Mucosa of descending colon (tissue), 3 donors: Measurements from ENCODE around the gene UQCC3. TPM values are rescaled to one million over a fixed set of nuclear protein-coding genes. Genes with fewer than 3 reads are reported as not detected.
"Not testable (repeated sequence)": the region's sequence is repeated elsewhere in the genome, so short reads cannot be mapped to it uniquely, and the experiment has no call there.

ENCODE experiments used
- ATAC-seq: fragments of 200-7000 bp; cut with Tn5 transposase; one replicate; pipeline ENCODE4 v1.9.1; 2020; ENCODE audit warnings: mild to moderate bottlenecking, moderate library complexity
- DNase-seq, 3 donors: peaks; one replicate each; pipeline ENCODE4 v3.0.0-alpha.2; 2020
- H3K36me3 ChIP-seq: fragments of 200-600 bp; one replicate; pipeline ENCODE4 v1.8.0; 2021; ENCODE audit warnings: low read depth, mild to moderate bottlenecking
- H3K4me1 ChIP-seq: fragments of 200-600 bp; one replicate; pipeline ENCODE4 v1.8.0; 2021; ENCODE audit warnings: low read depth, mild to moderate bottlenecking
- H3K4me3 ChIP-seq: fragments of 200-600 bp; one replicate; pipeline ENCODE4 v1.8.0; 2021; ENCODE audit warnings: mild to moderate bottlenecking
- H3K9me3 ChIP-seq: fragments of 200-600 bp; one replicate; pipeline ENCODE4 v1.8.0; 2021; ENCODE audit warnings: mild to moderate bottlenecking
- intact Hi-C, 2 donors: fragments of 100-400 bp; cut with DNase I in 1 of 2; cut with micrococcal nuclease in 1 of 2; formaldehyde crosslinking; loops; one replicate each; pipeline versions ENCODE4 v1.11.0 to v1.11.1; 2022; cut with DNase I, micrococcal nuclease
- total RNA-seq, 3 donors: library from RNA; stranded (reverse); fragmentation: NEBNext Ultra II Directional in 2 of 3; extraction: Animal tissue kit (Norgen Biotek cat#: 25700) in 2 of 3; gene quantifications; one replicate each; pipeline versions ENCODE4 v1.2.1 to v1.2.4, GENCODE V29; 2021 to 2023
- TF ChIP-seq, protein P1 (sequence below): fragments of 200-600 bp; IDR thresholded peaks from one replicate; pipeline ENCODE4 v1.8.0; 2022; ENCODE audit warnings: antibody characterized with exemption, mild to moderate bottlenecking
- donor health status: DM: no; HTN: no; CAD: no; lungs with moderate emphysema.
- donor health status: DM: no; HTN: no; CAD: no.
- donor health status: DM: no; HTN: yes; CAD: no.

The UQCC3 gene
- total RNA-seq, 3 donors from 2014 or later = 9.0 to 12.1 (median 10.8) TPM

DNA sequence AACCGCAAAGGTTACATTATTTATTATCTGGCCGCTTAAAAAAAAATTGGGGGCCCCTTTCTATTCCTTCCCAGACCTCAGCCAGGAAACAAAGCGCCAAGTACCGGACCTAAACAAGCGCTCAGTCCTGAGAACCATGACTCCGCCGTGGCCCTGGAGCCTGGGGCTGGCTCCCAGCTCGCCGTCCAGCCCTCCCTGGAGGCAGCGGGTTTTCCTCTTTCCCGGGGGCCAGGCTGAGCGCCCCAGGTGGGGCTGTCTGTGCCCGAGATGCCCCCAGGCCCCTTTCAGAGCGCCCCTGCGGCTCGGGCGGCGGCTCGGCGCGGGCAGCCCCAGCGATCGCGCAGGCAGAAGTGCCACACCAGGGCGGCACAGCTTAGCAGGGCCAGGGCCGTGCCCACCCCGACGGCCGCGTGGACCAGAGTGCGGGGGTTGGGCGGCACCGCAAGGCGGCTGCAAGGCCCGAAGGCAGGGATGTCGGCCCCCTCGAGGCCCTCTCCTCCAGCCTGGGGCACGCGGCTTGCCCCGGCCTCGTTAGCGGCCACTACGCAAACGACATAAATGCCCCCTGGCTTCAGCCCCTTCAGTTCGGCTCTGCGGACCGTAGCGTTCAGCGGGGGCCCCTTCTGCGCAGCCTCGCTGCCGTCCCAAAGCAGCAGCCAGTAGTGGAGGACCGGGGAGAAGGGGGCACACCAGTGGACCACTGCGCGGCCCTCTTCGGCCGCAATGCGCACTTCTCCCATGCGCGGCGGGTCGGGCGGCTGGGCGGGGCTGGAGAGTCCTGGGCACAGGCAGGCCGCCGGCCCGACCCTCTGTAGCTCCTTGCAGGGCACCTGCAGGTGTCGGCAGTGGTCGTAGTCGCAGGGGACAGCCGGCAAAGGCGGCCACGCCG, 16.3 kb downstream of the UQCC3 start:
- intact Hi-C loops = no loop called here
- TF ChIP-seq, protein P1, sequence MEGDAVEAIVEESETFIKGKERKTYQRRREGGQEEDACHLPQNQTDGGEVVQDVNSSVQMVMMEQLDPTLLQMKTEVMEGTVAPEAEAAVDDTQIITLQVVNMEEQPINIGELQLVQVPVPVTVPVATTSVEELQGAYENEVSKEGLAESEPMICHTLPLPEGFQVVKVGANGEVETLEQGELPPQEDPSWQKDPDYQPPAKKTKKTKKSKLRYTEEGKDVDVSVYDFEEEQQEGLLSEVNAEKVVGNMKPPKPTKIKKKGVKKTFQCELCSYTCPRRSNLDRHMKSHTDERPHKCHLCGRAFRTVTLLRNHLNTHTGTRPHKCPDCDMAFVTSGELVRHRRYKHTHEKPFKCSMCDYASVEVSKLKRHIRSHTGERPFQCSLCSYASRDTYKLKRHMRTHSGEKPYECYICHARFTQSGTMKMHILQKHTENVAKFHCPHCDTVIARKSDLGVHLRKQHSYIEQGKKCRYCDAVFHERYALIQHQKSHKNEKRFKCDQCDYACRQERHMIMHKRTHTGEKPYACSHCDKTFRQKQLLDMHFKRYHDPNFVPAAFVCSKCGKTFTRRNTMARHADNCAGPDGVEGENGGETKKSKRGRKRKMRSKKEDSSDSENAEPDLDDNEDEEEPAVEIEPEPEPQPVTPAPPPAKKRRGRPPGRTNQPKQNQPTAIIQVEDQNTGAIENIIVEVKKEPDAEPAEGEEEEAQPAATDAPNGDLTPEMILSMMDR = no peak
- Histone ChIP-seq H3K9me3 (no peaks in the 10 kb centered on the region), H3K4me1 (peaks cover 5% of the 10 kb centered on the region), H3K36me3 (no peaks in the 10 kb centered on the region), H3K4me3 (no peak overlapping the region)
- ATAC-seq (peak; percentile 37), DNase-seq (peak in 1 of 3 donors; percentile 56)

DNA sequence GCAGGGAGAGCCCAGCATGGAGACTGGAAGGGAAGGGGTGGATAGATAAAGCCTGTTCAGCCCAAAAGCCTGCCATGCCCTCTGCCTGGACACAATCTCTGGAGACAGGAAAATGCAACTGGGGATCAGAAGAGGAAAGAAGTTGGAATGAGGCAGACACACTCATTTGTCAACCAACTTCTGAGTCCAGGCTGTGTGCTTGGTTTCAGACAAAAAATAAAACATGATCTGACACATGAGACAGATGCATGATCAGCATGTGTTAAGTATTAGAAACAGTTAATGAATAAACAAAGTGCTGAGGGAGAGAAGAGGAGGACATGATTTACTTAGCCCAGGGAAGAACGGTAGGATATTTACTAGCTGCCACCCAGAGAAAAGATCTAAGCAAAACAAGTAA, 17.0 kb downstream of the UQCC3 start:
- peaks cover 5% of the 10 kb centered on the region for H3K4me1 ChIP-seq
- TF ChIP-seq, protein P1 = no peak
- H3K9me3 ChIP-seq = no peaks in the 10 kb centered on the region
- H3K4me3 ChIP-seq = no peak overlapping the region
- intact Hi-C loops = no loop called here
- H3K36me3 ChIP-seq = no peaks in the 10 kb centered on the region
- DNase-seq = no peak
- ATAC-seq = no peak

DNA sequence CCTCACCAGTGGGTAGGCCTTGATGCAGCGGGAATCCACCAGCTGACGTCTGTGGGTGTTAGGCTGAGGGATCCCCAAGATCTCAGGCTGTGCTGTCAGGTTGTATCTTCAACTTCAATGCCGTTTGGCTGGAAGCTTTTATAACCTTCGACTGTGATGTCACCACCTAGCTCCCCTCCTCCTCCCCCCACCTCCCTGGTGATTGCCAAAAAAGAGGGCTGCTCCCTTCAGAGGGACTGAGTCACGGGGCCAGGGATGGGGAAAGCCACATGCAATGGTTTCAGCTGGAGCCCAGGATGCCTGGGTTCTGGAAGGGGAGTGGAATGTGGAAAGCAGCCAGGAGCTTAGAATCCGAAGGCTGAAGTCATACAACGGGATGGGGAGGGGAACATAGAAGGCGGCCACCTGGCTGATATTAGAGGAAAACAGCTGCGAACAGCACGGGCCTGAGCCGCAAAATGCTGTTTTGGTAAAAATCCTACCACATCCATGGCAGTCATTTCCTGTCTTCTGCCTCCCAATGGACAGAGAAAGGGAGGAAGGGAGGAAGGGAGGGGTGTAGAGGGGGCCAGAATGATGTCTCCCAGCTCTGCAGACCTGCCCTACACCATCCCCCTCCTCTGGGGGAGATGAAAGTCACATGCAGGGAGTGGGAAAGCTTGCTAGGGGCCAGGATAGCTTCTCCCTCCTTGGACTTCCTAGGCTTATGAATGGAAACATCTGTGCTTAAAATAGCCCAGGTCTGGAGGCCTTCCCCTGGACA, 18.1 kb downstream of the UQCC3 start, which contains the start of gene LRRN4CL:
Gene LRRN4CL (minus strand): TSS at position 110 of the 763 bp plus-strand sequence. CDS start 1,022 bp downstream, outside the sequence.
- TF ChIP-seq, protein P1 = no peak
- H3K36me3 ChIP-seq = no peaks in the 10 kb centered on the region
- ATAC-seq (peak; percentile 66), DNase-seq (peak in 2 of 3 donors; percentile 57 to 70)
- peaks cover 5% of the 10 kb centered on the region for H3K4me1 ChIP-seq
- no peaks in the 10 kb centered on the region for H3K9me3 ChIP-seq
- H3K4me3 ChIP-seq = no peak within 1 kb of the TSS
- intact Hi-C loops = loop anchor here (10.0 kb wide), 1 partner anchor 295 kb away; no protein-coding TSS in a partner anchor

DNA sequence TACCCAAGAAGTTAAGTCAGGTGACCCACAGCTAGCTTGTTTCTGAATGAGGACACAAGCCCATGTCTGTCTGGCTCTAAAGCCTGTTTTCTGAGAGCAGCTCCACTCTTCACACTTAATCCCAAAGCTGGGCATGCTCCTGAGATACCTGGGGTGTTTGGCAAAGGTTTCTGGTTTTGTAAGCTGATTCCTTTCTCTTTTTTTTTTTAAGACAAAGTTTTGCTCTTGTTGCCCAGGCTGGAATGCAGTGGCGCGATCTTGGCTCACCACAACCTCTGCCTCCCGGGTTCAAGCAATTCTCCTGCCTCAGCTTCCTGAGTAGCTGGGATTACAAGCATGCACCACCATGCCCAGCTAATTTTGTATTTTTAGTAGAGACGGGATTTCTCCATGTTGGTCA, 22.2 kb downstream of the UQCC3 start:
- H3K4me1 ChIP-seq, ATAC-seq, H3K4me3 ChIP-seq, DNase-seq, H3K36me3 ChIP-seq, H3K9me3 ChIP-seq: not testable (repeated sequence)
- intact Hi-C loops = loop anchor here (10.0 kb wide), 1 partner anchor 299 kb away; no protein-coding TSS in a partner anchor

DNA sequence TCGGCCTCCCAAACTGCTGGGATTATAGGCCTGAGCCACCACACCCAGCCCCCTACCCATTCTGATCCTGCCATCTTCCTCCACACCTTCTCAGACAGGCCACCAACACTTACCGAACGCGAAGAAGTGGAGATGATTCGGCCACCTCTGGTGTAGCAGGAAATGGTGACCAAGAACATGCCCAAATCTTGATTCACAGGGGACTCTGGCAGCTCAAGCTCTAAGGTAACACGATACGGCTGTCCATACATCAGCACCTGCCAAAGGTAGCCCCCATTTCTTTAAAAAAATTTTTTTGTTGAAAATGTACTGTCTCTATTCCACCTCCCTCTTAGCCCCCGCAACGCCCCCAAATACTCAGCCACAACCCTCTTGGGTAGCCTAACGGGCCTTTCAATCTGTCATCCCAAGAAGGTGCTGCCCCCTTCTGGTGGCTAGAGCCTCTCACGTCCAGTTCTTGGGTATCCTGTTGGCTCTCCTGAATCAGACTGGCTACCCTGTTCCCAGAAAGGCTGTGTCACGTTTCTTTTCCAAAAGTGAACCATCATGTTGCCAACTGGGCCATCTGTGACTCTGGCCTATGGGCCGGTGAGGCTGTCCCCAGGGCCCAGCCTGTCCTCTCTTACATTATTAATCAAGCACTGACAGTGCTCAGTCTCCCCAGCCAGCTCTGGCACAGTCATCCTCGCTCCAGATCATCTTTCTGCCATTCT, 23.1 kb downstream of the UQCC3 start:
- Histone ChIP-seq H3K4me1 (no peaks in the 10 kb centered on the region), H3K9me3 (no peaks in the 10 kb centered on the region), H3K4me3 (no peak overlapping the region), H3K36me3 (no peaks in the 10 kb centered on the region)
- intact Hi-C loops = loop anchor here (10.0 kb wide), 1 partner anchor 300 kb away; no protein-coding TSS in a partner anchor
- ATAC-seq (peak; percentile 92), DNase-seq (peak; percentile 62 to 91 (median 78))
- TF ChIP-seq, protein P1 = peak; percentile 65
